Keratinocyte (primary cell): Measurements from ENCODE around the gene ATOH1.

Experiments
- EZH2 ChIP-seq: IDR thresholded peaks from one replicate; pipeline ENCODE4 v1.6.1; 2012; ENCODE audit warnings: inconsistent platforms, mild to moderate bottlenecking, low read length, moderate library complexity
- TF ChIP-seq, protein P1 (sequence below), 3 experiments: IDR thresholded peaks in 1 of 3; conservative IDR thresholded peaks in 1 of 3; optimal IDR thresholded peaks in 1 of 3; 2 replicates in 2 of 3; 3 replicates in 1 of 3; pipeline versions ENCODE3 to v1.5.1; 2011; ENCODE audit warnings: low read length in 3 of 3, mild to moderate bottlenecking in 3 of 3, moderate library complexity in 2 of 3, control low read depth in 1 of 3, inconsistent platforms in 1 of 3; ENCODE audit not compliant: insufficient read depth in 2 of 3; ENCODE audit errors: extremely low read depth in 1 of 3

- TF ChIP-seq, protein P1, sequence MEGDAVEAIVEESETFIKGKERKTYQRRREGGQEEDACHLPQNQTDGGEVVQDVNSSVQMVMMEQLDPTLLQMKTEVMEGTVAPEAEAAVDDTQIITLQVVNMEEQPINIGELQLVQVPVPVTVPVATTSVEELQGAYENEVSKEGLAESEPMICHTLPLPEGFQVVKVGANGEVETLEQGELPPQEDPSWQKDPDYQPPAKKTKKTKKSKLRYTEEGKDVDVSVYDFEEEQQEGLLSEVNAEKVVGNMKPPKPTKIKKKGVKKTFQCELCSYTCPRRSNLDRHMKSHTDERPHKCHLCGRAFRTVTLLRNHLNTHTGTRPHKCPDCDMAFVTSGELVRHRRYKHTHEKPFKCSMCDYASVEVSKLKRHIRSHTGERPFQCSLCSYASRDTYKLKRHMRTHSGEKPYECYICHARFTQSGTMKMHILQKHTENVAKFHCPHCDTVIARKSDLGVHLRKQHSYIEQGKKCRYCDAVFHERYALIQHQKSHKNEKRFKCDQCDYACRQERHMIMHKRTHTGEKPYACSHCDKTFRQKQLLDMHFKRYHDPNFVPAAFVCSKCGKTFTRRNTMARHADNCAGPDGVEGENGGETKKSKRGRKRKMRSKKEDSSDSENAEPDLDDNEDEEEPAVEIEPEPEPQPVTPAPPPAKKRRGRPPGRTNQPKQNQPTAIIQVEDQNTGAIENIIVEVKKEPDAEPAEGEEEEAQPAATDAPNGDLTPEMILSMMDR (optimal IDR thresholded peaks at IDR 0.05 in 1 of 3, IDR thresholded peaks at IDR 0.05 in 1 of 3, conservative IDR thresholded peaks at IDR 0.05 in 1 of 3; ENCODE audit: extremely low read depth in 1 of 3, insufficient read depth in 2 of 3, low read length in 3 of 3): no peak
- no peak for TF ChIP-seq EZH2
Measured at GRCh38 chr4:93802045-93802444, 26.5 kb upstream of the ATOH1 start.
